ENCODE measurements around the gene FOXN4.

- TF ChIP-seq GATA3 (IDR thresholded peaks at IDR 0.05; ENCODE audit: low read depth, low read length), result no peak
- TF ChIP-seq GATA2 (IDR thresholded peaks at IDR 0.05; ENCODE audit: low read depth, low read length), result no peak
These were observed 55.1 kb downstream of the FOXN4 start for GRCh38 chr12:109253913-109254544.

Data from SH-SY5Y (cell line).